Activated CD4-positive, CD25-positive, alpha-beta regulatory T cell treated with anti-CD3 and anti-CD28 coated beads, Interleukin-2, amount 50 U/mL, for 72 hours (primary cell): ENCODE results near the gene PITX1.

Experiments used
- DNase-seq: peaks from one replicate; pipeline ENCODE4 v3.0.0; 2021

The PITX1 gene

GRCh38 chr5:135040333-135041144 lies 6.5 kb upstream of the PITX1 start:
- DNase-seq = no peak

DNA sequence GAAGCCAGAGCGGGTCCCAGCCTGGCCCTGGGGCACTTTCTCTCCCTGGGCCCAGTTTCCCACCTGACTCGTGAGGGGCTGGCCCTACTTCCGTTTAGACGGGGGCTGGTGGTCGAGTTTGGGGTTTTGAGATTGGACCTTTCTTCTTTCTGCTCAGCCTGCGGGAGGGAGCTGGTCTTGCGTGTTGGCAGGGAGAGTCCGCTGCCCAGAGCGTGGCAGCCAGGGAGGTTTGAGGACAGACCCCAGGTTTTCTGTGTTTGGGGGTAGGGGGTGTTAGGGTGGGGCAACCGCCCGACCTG lies 6.0 kb upstream of the PITX1 start:
- DNase-seq = no peak

- DNase-seq = no peak
These were observed 5.4 kb upstream of the PITX1 start for GRCh38 chr5:135039271-135040033.

GRCh38 chr5:135038813-135039270 lies 4.8 kb upstream of the PITX1 start:
- DNase-seq = no peak

GRCh38 chr5:135038205-135038812 lies 4.3 kb upstream of the PITX1 start:
- DNase-seq = no peak

DNA sequence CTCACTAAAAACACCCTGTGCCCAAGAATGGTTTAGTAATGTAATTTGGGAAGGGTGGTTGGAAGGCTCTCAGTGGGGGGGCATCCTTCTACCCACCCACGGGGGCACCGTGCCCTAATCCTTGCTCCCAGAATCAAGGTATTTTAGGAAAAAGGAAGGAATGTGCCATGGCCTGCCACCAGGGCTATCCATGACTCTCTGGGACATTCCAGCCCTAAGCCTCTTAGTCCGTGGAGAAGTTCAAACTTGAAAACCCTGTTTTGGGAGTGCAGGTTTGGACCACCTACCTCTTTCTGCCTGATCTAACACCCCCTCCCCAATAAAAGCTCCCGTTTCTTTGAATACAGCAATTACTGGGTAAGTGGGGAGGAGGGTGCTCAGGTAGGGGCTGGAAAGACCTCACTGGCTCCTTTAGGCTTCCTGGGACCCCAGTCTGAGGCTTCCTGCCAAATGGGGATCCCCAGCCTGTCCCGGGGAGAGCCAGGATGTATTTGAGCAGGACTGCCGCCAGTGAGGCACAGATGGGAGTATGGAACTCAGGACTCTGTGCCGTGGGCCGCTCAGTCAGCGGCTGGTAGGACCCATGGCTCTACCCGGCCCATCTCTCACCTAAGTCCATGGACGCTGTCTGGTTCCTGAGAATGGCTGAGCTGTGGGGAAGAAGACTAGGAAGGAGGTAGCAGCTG lies 3.6 kb upstream of the PITX1 start:
- no peak for DNase-seq

GRCh38 chr5:135036405-135036804 lies 2.4 kb upstream of the PITX1 start:
- DNase-seq = no peak

GRCh38 chr5:135035678-135036030 lies 1.6 kb upstream of the PITX1 start:
- DNase-seq = no peak

GRCh38 chr5:135034963-135035677 lies 1.1 kb upstream of the PITX1 start:
- DNase-seq = no peak

DNA sequence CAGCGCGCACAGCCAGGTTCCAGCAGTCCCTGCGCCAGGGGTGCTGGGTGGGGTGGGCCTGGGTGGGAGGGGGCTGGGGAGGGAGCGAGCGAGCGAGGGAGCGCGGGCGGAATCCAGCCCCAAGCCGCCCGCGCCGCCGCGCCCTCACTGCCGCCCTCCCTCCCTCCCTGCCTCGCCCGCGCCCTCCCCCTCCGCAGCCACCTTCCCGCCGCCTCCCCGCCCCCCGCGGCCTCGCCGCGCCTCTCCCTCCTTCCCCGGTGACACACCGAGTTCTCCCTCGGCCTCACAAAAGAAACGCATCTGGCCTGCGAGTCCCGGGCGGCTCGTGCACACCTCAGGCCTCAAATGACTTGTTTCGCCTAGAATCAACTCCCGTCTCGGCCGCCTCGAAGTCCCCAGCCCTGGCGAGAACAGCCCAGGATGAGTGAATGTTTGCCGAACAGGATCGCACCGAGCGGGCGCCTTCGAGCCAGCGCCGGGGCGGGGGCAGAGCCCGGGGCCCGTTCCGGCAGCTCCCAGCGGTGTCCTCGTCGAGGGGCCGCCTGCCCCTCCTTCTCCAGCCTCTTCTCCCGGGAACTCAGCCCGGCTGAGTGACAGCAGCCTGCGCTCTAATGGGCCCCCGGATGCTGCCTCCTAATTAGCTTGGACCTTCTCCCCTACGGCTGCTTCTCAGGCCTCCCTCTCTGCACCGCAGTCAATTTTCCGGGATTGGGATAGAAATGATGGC lies 371 bp upstream of the PITX1 start:
- no peak for DNase-seq

GRCh38 chr5:135032999-135033861 lies 798 bp downstream of the PITX1 start:
- no peak for DNase-seq

DNA sequence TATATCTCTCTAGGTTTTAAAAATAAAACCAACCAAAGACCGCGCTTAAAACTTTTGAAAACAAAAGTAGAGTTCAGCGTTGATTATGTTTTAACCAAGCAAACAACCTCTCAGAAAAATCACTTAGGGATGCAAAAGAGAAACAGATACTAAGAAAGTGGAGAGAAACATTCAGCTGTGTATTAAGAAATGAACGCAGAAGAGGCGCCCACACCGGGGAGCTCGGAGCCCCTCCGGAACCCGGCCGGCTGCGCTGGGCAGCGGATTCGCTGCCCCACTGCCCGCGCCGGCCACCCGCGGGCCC lies 1.4 kb downstream of the PITX1 start:
- no peak for DNase-seq

DNA sequence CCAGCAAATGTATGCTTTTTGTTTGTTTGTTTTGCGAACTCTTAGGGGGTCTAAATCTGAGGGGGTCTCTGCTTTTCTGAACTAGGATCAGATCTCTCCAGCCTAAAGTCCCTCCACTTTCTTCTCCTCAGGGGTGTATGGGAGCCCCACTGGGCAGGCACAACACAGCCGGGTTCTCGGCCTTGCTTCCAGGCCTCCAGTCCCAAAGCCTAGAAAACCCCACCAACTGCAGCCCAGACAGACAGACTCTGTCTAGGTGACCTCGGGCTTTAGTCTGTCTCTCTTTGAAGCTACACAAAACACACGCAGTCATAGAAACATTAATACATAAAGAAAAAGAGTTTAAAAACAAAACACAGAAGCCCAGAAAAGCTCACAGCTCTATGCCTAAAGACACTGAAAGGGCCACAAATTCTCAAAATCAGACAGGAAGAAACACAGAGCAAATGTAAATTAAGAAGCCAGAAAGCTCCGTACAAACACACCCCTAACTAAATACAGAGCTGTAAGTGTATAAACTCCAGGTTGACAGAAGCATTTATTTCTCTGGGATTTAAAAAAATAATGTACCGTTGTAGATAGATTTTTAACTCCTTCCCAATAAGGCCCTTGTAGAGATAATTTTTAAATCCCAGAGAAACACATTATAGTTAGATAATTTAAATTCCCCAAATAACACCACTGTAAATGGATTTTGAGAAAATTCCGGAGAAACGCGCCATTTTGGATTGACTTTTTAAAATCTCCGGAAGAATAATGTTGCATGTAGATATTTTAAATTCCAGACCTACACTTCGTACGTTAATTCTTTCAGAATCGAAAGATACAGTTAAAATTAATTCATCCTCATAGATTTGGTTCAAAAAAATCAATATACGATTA lies 2.0 kb downstream of the PITX1 start:
- DNase-seq = no peak

DNA sequence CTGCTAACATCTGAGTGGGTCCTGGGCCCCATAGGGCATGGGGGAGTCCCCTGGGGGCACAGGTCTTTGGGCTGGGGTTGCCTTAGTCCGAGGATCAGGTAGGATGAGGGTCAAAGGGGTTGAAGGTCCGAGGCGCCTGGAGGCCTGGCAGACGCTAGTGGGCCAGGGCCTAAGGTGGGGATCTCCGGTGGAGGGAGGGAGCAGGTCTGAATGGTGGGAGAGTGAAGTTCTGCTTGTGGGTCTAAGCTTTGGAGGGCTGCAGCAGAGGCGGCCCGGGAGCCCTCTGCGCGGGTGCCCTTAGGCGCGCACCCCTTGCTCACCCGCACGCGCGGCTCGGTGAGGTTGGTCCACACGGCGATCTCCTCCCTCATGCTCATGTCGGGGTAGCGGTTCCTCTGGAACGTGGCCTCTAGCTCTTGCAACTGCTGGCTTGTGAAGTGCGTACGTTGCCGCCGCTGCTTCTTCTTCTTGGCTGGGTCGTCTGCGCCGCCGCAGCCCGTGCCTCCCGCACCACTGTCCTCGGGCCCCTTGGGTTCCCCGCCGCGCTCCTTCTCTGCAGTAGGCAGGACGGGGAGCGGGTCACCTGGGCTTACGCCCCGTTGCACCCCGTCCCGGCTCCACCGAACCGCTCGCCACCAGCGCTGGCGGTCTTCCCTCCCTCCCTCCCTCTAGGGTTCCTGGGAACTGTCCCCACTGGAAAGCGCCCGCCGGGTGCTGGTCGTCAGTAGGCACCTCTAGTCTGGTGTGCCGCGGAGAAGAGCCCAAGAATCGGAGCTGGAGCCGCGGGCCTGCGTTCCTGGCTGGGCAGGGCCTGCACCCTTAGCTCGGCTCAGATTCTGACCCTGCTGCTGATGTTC lies 2.8 kb downstream of the PITX1 start:
- DNase-seq = no peak

DNA sequence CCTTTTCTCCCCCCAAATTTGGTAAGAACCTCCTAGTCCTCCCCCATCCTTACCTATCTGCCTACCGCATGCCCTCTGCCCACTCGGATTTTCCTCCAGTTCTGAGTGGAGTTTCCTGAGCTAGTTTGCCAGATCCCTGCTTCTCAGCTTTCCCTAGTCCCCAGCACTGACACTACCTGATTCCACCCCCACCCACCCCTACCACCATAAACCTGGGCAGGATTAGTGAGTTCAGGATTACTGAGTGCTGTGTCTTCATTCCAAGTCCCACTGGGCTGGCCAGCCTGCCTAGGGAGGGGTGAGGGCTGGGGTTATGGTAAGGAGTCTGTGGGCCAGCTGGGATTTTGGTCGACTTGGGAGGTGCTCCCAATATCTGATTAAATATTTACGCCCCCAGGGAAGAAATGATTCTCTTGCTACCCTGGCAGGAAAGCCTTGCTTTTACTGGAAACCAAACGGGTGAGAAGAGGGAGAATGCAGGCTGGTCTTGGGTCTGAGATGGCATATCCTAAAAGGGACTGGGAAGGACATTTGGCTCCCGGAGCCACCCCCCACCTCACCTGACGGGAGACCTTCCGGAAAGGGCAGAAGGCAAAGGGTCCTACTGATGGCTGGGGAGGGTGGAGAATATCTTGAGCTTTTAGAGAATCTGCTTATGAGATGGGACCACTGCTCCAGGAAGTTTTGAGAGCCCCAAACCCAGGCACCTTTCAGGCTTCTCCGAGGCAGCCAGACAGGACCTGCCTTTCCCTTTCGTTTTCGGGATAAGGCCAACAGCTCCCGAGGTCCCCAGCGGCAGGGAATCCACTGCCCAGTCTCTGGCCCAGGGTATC lies 3.7 kb downstream of the PITX1 start:
- DNase-seq = no peak

- no peak for DNase-seq
These were observed 4.4 kb downstream of the PITX1 start for GRCh38 chr5:135029477-135030122.

GRCh38 chr5:135028791-135029476 lies 5.1 kb downstream of the PITX1 start:
- no peak for DNase-seq
